ENCODE results near the gene CYB5B. TPM values are rescaled to one million over a fixed set of nuclear protein-coding genes. Genes with fewer than 3 reads are reported as not detected.
A peak's percentile ranks its signal among the peaks of the same experiment; 100 is the strongest.

The CYB5B gene
- total RNA-seq, 1 donor: 99.4 TPM

DNA sequence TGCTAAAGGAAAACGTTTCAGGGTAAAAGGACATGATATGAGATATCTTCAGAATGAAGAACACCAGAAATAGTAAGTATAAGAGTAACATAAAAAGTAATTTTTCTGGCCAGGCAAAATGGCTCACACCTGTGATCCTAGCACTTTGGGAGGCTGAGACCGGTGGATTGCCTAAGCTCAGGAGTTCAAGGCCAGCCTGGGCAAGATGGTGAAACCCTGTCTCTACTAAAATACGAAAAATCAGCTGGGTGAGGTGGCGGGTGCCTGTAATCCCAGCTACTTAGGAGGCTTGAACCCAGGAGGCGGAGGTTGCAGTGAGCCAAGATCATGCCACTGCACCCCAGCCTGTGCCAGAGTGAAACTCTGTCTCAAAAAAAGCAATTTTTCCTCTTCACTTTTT lies 84.7 kb downstream of the CYB5B start:
- H3K4me3 ChIP-seq (ENCODE audit: low read depth, low read length): no peak overlapping the region
- TF ChIP-seq, protein P1, sequence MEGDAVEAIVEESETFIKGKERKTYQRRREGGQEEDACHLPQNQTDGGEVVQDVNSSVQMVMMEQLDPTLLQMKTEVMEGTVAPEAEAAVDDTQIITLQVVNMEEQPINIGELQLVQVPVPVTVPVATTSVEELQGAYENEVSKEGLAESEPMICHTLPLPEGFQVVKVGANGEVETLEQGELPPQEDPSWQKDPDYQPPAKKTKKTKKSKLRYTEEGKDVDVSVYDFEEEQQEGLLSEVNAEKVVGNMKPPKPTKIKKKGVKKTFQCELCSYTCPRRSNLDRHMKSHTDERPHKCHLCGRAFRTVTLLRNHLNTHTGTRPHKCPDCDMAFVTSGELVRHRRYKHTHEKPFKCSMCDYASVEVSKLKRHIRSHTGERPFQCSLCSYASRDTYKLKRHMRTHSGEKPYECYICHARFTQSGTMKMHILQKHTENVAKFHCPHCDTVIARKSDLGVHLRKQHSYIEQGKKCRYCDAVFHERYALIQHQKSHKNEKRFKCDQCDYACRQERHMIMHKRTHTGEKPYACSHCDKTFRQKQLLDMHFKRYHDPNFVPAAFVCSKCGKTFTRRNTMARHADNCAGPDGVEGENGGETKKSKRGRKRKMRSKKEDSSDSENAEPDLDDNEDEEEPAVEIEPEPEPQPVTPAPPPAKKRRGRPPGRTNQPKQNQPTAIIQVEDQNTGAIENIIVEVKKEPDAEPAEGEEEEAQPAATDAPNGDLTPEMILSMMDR (IDR thresholded peaks at IDR 0.05; ENCODE audit: insufficient read depth, low read length): no peak
- no peak for DNase-seq (ENCODE audit: low read depth)

DNA sequence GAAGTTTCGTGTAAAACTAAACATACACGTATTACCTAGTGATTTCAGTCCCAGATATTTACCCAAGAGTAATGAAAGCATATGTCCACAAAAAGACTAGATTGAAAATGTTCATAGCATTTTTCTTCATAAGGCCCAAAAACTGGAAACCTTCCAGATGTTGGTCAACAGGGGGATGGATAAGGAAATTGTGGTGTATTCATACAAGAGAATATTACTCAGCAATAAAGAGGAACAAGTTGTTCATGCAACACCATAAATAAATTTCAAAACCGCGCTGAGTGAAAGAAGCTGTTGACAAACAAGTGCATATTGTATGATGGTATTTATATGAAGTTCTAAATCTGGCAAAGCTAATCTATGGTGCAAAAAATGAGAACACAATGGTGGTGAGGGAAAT lies 87.2 kb downstream of the CYB5B start:
- DNase-seq (ENCODE audit: low read depth): no peak
- TF ChIP-seq, protein P1 (IDR thresholded peaks at IDR 0.05; ENCODE audit: insufficient read depth, low read length): no peak
- no peak overlapping the region for H3K4me3 ChIP-seq (ENCODE audit: low read depth, low read length)

DNA sequence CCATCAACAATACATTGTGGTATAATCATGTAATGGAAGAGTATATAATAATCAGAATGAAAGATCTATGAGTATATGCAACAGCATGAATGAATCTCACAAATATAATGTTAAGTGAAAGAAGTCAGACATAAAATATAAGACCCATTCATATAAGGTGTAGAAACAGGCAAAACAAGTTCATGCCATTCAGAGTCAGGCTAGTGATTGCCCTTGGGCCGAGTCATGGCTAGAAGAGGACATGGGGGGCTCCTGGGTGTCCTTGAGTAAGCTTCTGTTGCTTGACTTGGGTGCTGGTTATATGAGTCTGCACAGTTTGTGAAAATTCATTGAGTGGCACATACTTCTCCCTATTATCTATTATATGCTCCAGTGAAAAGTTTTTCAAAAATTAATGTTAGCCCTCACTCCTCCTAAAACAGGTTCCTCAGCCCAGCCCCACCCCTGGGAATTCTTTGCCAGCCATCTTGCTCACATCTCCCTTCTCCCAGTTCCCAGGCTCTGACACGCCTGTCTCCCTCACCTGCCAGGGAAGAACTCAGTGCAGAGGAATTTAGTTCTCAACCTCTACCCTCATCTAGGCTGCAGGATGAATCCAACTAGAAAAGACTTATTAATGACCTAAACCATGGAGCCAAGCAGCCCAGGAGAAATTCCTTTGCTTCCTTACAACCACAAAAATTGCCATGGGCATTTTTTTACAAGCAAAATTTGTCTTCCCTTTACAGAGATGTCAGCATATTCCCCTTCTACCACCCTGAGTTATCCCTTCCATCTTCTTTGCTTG lies 89.0 kb downstream of the CYB5B start:
- TF ChIP-seq, protein P1 (IDR thresholded peaks at IDR 0.05; ENCODE audit: insufficient read depth, low read length): no peak
- H3K4me3 ChIP-seq (ENCODE audit: low read depth, low read length): no peak overlapping the region
- DNase-seq (ENCODE audit: low read depth): peak; percentile 58

DNA sequence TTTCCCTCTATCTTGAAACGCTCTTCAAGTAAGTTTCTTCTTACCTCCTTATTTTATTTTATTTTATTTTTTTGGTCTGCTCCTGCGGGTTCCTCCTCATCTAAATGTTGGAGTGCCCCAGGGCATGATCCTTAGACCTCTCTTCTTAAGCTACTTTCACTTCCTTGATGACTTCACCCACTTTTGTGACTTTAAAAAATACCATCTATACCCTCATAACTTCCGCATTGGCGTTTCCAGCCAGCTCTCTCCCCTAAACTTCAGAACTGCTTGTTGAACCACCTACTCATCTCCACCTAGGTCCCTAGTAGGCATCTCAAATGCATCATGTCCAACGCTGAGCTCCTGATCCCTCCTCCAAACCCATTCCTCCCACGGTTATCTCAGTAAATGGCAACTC lies 89.9 kb downstream of the CYB5B start:
- TF ChIP-seq, protein P1 (IDR thresholded peaks at IDR 0.05; ENCODE audit: insufficient read depth, low read length): no peak
- H3K4me3 ChIP-seq (ENCODE audit: low read depth, low read length): no peak overlapping the region
- DNase-seq (ENCODE audit: low read depth): no peak

Other genes starting within 250 kb of the CYB5B start
- 23.8 and 40.6 TPM in 2 replicates for gene SNTB2, start 237.5 kb upstream of the CYB5B start, total RNA-seq (ENCODE audit: low replicate concordance)
- 24.6 and 31.2 TPM in 2 replicates for gene VPS4A, start 113.3 kb upstream of the CYB5B start, total RNA-seq (ENCODE audit: low replicate concordance)
- 16.9 and 26.7 TPM in 2 replicates for gene PDF, start 94.0 kb upstream of the CYB5B start, total RNA-seq (ENCODE audit: low replicate concordance)
- 19.7 and 51.5 TPM in 2 replicates for gene COG8, start 85.1 kb upstream of the CYB5B start, total RNA-seq (ENCODE audit: low replicate concordance)
- gene NIP7, start 84.8 kb upstream of the CYB5B start, total RNA-seq (ENCODE audit: low replicate concordance): 23.0 and 27.9 TPM in 2 replicates
- 0.36 TPM in 1 of 2 replicates, not detected in the other for gene TMED6, start 72.8 kb upstream of the CYB5B start, total RNA-seq (ENCODE audit: low replicate concordance)
- gene TERF2, start 38.6 kb upstream of the CYB5B start, total RNA-seq (ENCODE audit: low replicate concordance): 20.6 and 22.2 TPM in 2 replicates
- 16.1 and 53.9 TPM in 2 replicates for gene NFAT5, start 141.3 kb downstream of the CYB5B start, total RNA-seq (ENCODE audit: low replicate concordance)

Measured in fibroblast of the aortic adventitia (primary cell).